ENCODE results near the gene RALGPS1.

The RALGPS1 gene

GRCh38 chr9:127027694-127028093 lies 113.1 kb downstream of the RALGPS1 start:
- H3K4me3 ChIP-seq (ENCODE audit: low read depth, low read length), result no peak overlapping the region
- TF ChIP-seq CTCF (IDR thresholded peaks at IDR 0.05; ENCODE audit: borderline replicate concordance, insufficient read depth, low read depth, low read length), result no peak

- TF ChIP-seq CTCF (IDR thresholded peaks at IDR 0.05; ENCODE audit: borderline replicate concordance, insufficient read depth, low read depth, low read length), result no peak
- no peak overlapping the region for H3K4me3 ChIP-seq (ENCODE audit: low read depth, low read length)
Measured at GRCh38 chr9:127029548-127029947, 115.0 kb downstream of the RALGPS1 start.

GRCh38 chr9:127030814-127031740 lies 116.5 kb downstream of the RALGPS1 start:
- H3K4me3 ChIP-seq (ENCODE audit: low read depth, low read length), result no peak overlapping the region
- no peak for TF ChIP-seq CTCF (IDR thresholded peaks at IDR 0.05; ENCODE audit: borderline replicate concordance, insufficient read depth, low read depth, low read length)

DNA sequence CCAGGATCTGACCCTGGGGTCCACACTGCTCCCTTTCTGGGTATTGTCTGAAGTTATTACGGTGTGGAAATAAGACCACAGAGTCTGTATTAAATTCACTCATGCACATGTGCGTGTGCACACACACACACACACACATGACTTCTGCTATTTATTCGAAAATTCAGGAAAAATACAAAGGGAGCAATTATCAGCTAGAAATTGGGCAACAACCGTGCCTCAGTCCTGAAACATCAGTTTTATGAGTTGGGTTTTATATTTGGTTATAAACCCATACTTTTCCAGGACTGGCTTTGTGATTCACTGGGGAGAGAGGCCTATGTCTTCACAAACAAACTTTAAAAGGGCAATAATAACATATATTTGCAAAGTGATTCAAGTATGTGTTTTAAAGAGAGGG lies 117.7 kb downstream of the RALGPS1 start:
- no peak overlapping the region for H3K4me3 ChIP-seq (ENCODE audit: low read depth, low read length)
- no peak for TF ChIP-seq CTCF (IDR thresholded peaks at IDR 0.05; ENCODE audit: borderline replicate concordance, insufficient read depth, low read depth, low read length)

GRCh38 chr9:127033061-127033460 lies 118.5 kb downstream of the RALGPS1 start:
- no peak overlapping the region for H3K4me3 ChIP-seq (ENCODE audit: low read depth, low read length)
- TF ChIP-seq CTCF (IDR thresholded peaks at IDR 0.05; ENCODE audit: borderline replicate concordance, insufficient read depth, low read depth, low read length), result no peak

DNA sequence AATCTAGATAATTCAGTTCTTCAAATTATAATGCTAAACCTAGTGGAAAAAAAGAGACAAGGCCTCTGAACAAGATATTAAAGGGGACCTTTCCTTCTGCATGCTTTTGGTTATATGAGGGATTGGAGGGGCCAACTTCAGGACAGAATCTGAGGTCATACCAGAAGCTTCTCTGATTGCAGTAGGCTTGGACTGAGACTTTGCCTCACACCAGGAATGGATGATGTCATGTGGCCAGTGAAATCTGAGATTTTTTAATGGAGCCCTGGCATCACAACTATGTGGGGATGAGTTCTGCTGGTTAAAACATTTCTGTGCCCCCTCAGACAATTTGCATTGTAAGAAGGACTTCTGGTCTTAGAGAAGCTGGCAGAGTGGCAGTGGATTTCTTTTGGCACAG lies 119.2 kb downstream of the RALGPS1 start:
- no peak for TF ChIP-seq CTCF (IDR thresholded peaks at IDR 0.05; ENCODE audit: borderline replicate concordance, insufficient read depth, low read depth, low read length)
- H3K4me3 ChIP-seq (ENCODE audit: low read depth, low read length), result no peak overlapping the region

- no peak overlapping the region for H3K4me3 ChIP-seq (ENCODE audit: low read depth, low read length)
- TF ChIP-seq CTCF (IDR thresholded peaks at IDR 0.05; ENCODE audit: borderline replicate concordance, insufficient read depth, low read depth, low read length), result no peak
Measured at GRCh38 chr9:127034691-127035090, 120.1 kb downstream of the RALGPS1 start.

Data from GM12875 (cell line).